HepG2 (cell line): ENCODE measurements around the gene ADGRL3. TPM values are rescaled to one million over a fixed set of nuclear protein-coding genes. Genes with fewer than 3 reads are reported as not detected.

Source experiments
- ATAC-seq: fragments of 200-7000 bp; cut with Tn5 transposase; 3 replicates; pipeline ENCODE4 v1.9.1; 2020; ENCODE audit warnings: mild to moderate bottlenecking, moderate library complexity
- BruUV-seq: library from RNA; stranded (reverse); fragments of 400-500 nt; replicated peaks from 2 replicates; lab custom pipeline; 2021; lab: Mats Ljungman, UMichigan
- CTCF ChIA-PET: fragments of 300-600 bp; formaldehyde crosslinking; extraction: SDS; loops from one replicate; lab custom pipeline; 2021; ENCODE audit warnings: low total read pairs, inconsistent platforms, low intra/inter-chr PET ratio; lab: Yijun Ruan, JAX
- POLR2A ChIA-PET: fragments of 350-600 bp; sonication (Branson Sonifier 250); formaldehyde crosslinking; loops from one replicate; lab custom pipeline; 2020; ENCODE audit warnings: antibody characterized with exemption, inconsistent platforms; lab: Yijun Ruan, JAX
- DNase-seq: peaks from one replicate; pipeline ENCODE4 v3.0.0-alpha.2; 2015; ENCODE audit warnings: low spot score
- FAIRE-seq: peaks from 3 replicates; lab custom pipeline; 2011; peaks lifted over from hg19 to GRCh38; lab: Jason Lieb, UNC
- H2AFZ ChIP-seq: one replicate; pipeline ENCODE4 v1.6.1; 2011; ENCODE audit warnings: low read length, inconsistent platforms
- H3K27ac ChIP-seq: fragments of 300-600 bp; 3 replicates; pipeline ENCODE4 v1.8.0; 2011; ENCODE audit warnings: mixed run types, mild to moderate bottlenecking, mixed read lengths, low read length, inconsistent platforms; ENCODE audit not compliant: insufficient read depth; ENCODE audit errors: extremely low read length
- H3K27me3 ChIP-seq, 2 experiments: fragments of 200-600 bp in 1 of 2; 2 replicates in 1 of 2; 3 replicates in 1 of 2; pipeline versions ENCODE4 v1.6.0 to v1.8.0; 2011; ENCODE audit warnings: low read length in 2 of 2, mild to moderate bottlenecking in 2 of 2, moderate library complexity in 2 of 2, inconsistent platforms in 1 of 2; ENCODE audit not compliant: insufficient read depth in 2 of 2, control insufficient read depth in 1 of 2
- H3K36me3 ChIP-seq, 2 experiments: fragments of 200-600 bp in 1 of 2; replicated peaks in 1 of 2; 2 replicates in 1 of 2; 3 replicates in 1 of 2; pipeline versions ENCODE4 v1.5.1 to v1.8.0; 2011; ENCODE audit warnings: low read length in 2 of 2, inconsistent platforms in 1 of 2; ENCODE audit not compliant: insufficient read depth in 2 of 2, control insufficient read depth in 1 of 2
- H3K4me1 ChIP-seq: 2 replicates; pipeline ENCODE4 v1.5.1; 2012; ENCODE audit warnings: low read length, inconsistent platforms; ENCODE audit not compliant: insufficient read depth
- H3K4me2 ChIP-seq: 2 replicates; pipeline ENCODE4 v1.6.0; 2011; ENCODE audit warnings: low read depth, low read length, inconsistent platforms
- H3K4me3 ChIP-seq, 3 experiments: fragments of 200-600 bp in 1 of 3; sonication (generic), shearing (Covaris generic) in 1 of 3; replicated peaks in 1 of 3; 2 replicates each; pipeline ENCODE4 v1.5.1; 2011 to 2016; ENCODE audit warnings: low read length in 3 of 3, inconsistent platforms in 2 of 3, low read depth in 2 of 3, mild to moderate bottlenecking in 2 of 3, control low read depth in 1 of 3, mixed read lengths in 1 of 3; ENCODE audit not compliant: insufficient read depth in 1 of 3
- H3K79me2 ChIP-seq: one replicate; pipeline ENCODE4 v1.6.1; 2011; ENCODE audit warnings: low read length, inconsistent platforms; ENCODE audit not compliant: insufficient read depth
- H3K9ac ChIP-seq: 2 replicates; pipeline ENCODE4 v1.6.0; 2011; ENCODE audit warnings: mild to moderate bottlenecking, low read depth, low read length, inconsistent platforms; ENCODE audit not compliant: insufficient read depth
- H3K9me3 ChIP-seq: 2 replicates; pipeline ENCODE4 v1.5.1; 2012; ENCODE audit warnings: mild to moderate bottlenecking, low read length
- H4K20me1 ChIP-seq: 2 replicates; pipeline ENCODE4 v1.6.0; 2011; ENCODE audit warnings: inconsistent platforms, mild to moderate bottlenecking, low read length, moderate library complexity; ENCODE audit not compliant: insufficient read depth
- ATF1 ChIP-seq: IDR thresholded peaks from 2 replicates; pipeline ENCODE4 v1.6.1; 2016; ENCODE audit warnings: mild to moderate bottlenecking, control low read depth
- ATRX ChIP-seq: sonication (generic); formaldehyde crosslinking; IDR thresholded peaks from 2 replicates; pipeline ENCODE4 v1.4.0; 2020; ENCODE audit warnings: missing genetic modification reagents, borderline replicate concordance
- BRCA1 ChIP-seq: sonication (generic); formaldehyde crosslinking; IDR thresholded peaks from 2 replicates; pipeline ENCODE4 v1.4.0; 2020; ENCODE audit warnings: missing genetic modification reagents
- HDAC2 ChIP-seq: sonication (generic); formaldehyde crosslinking; IDR thresholded peaks from 2 replicates; pipeline ENCODE4 v1.4.0; 2020; ENCODE audit warnings: missing genetic modification reagents
- IRF2 ChIP-seq: IDR thresholded peaks from 2 replicates; pipeline ENCODE4 v1.6.1; 2018; ENCODE audit warnings: missing genetic modification reagents, missing compliant biosample characterization
- KAT7 ChIP-seq: IDR thresholded peaks from 2 replicates; pipeline ENCODE4 v1.6.1; 2018; ENCODE audit warnings: borderline replicate concordance, missing compliant biosample characterization
- PITX1 ChIP-seq: sonication (generic); formaldehyde crosslinking; IDR thresholded peaks from 2 replicates; pipeline ENCODE4 v1.5.1; 2020; ENCODE audit warnings: mild to moderate bottlenecking, missing genetic modification reagents
- RFX3 ChIP-seq: IDR thresholded peaks from 2 replicates; pipeline ENCODE4 v1.6.1; 2016; ENCODE audit warnings: missing biosample characterization, missing genetic modification reagents
- SIX1 ChIP-seq: sonication (generic); formaldehyde crosslinking; IDR thresholded peaks from 2 replicates; pipeline ENCODE4 v1.4.0; 2020; ENCODE audit warnings: missing genetic modification reagents, borderline replicate concordance
- SNAPC2 ChIP-seq: sonication (generic); formaldehyde crosslinking; IDR thresholded peaks from 2 replicates; pipeline ENCODE4 v1.8.1; 2022; ENCODE audit warnings: mild to moderate bottlenecking, missing genetic modification reagents
- ZNF441 ChIP-seq: sonication (generic); formaldehyde crosslinking; IDR thresholded peaks from 2 replicates; pipeline ENCODE4 v1.7.0; 2021; ENCODE audit warnings: missing genetic modification reagents, borderline replicate concordance
- ZNF543 ChIP-seq: sonication (generic); formaldehyde crosslinking; IDR thresholded peaks from 2 replicates; pipeline ENCODE4 v1.4.0; 2020; ENCODE audit warnings: mild to moderate bottlenecking, missing genetic modification reagents
- WGBS: methylation state at CpG from one replicate; pipeline ENCODE4 v1.1.6; 2017; ENCODE audit warnings: low lambda C conversion rate; 5-methylcytosine and 5-hydroxymethylcytosine counted together
- in situ Hi-C: cut with HindIII; loops from 2 replicates; pipeline ENCODE4 v1.10.0; 2017; ENCODE audit warnings: low pct_unique_long_range_greater_than_20kb; ENCODE audit not compliant: extremely low pct_ligation_motif_present
- intact Hi-C: fragments of 100-400 bp; cut with micrococcal nuclease; formaldehyde crosslinking; loops from one replicate; pipeline ENCODE4 v1.10.0; 2022; ENCODE audit not compliant: unreplicated experiment
- polyA plus RNA-seq, 8 experiments: library from polyadenylated mRNA; depleted of rRNA in 3 of 8; stranded (reverse) in 7 of 8; unstranded in 1 of 8; fragments of >200 nt; fragmentation: Illumina TruSeq in 4 of 8; extraction: Trizol in 4 of 8; gene quantifications; 2 replicates each; pipeline versions ENCODE4 v1.2.1 to v1.2.3, GENCODE V29; 2011 to 2016; ENCODE audit warnings: low read depth in 4 of 8, missing spikeins in 1 of 8, mixed read lengths in 1 of 8; ENCODE audit not compliant: insufficient read depth in 1 of 8
- total RNA-seq, 5 experiments: library from RNA; depleted of rRNA; stranded (reverse); fragments of >200 nt; fragmentation: Illumina TruSeq; extraction: Trizol; gene quantifications; 2 replicates each; pipeline ENCODE4 v1.2.3, GENCODE V29; 2016; ENCODE audit warnings: low read depth in 1 of 5
- TF ChIP-seq, protein P1 (sequence below): sonication (generic); formaldehyde crosslinking; conservative IDR thresholded peaks from 2 replicates; pipeline ENCODE4 v1.8.0; 2022; ENCODE audit warnings: low read depth, missing genetic modification reagents
- TF ChIP-seq, protein P2 (sequence below): sonication (generic); formaldehyde crosslinking; IDR thresholded peaks from 2 replicates; pipeline ENCODE4 v1.4.0; 2020; ENCODE audit warnings: missing genetic modification reagents
- TF ChIP-seq, protein P3 (sequence below): sonication (generic); formaldehyde crosslinking; IDR thresholded peaks from 2 replicates; pipeline ENCODE4 v1.5.0; 2020; ENCODE audit warnings: missing genetic modification reagents, mild to moderate bottlenecking, borderline replicate concordance
- TF ChIP-seq, protein P4 (sequence below): sonication (generic); formaldehyde crosslinking; IDR thresholded peaks from 2 replicates; pipeline ENCODE4 v1.4.0; 2020; ENCODE audit warnings: missing genetic modification reagents, mild to moderate bottlenecking, borderline replicate concordance
- TF ChIP-seq, protein P5 (sequence below): sonication (generic); formaldehyde crosslinking; IDR thresholded peaks from 2 replicates; pipeline ENCODE4 v1.4.0; 2020; ENCODE audit warnings: missing genetic modification reagents, borderline replicate concordance

The ADGRL3 gene
- total and polyA plus RNA-seq, 2 of the 13 experiments (the other 11 are each of a cell fraction or from before 2014, with no cell fraction given): 0.04 to 0.05 TPM

DNA sequence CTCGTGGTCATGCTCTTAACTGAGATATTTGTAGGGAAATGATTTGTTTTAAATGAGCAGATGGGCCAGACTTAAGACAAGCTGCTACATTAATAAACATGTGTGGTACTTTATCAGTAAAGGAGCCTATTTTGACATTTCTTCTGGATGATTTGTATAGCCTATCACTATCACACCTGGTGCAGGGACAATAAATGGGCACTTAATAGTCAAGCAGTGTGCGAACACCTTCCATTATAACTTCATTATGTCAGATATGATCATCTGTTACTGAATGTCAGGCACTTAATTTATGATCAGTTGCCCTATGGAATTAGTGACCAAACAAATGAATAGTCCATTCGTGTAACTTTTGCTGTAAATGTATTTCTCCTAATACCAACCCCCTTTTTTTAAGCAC is 628.8 kb downstream of the ADGRL3 start:
- Histone ChIP-seq H3K79me2 (no peaks in the 10 kb centered on the region), H3K9ac (no peak overlapping the region), H3K4me1 (no peaks in the 10 kb centered on the region), H4K20me1 (no peaks in the 10 kb centered on the region), H3K27me3 (no peaks in the 10 kb centered on the region; a peak in 1 of 5 replicates), H3K9me3 (no peaks in the 10 kb centered on the region), H3K4me3 (no peak overlapping the region), H3K4me2 (no peak overlapping the region), H3K36me3 (no peaks in the 10 kb centered on the region), H3K27ac (no peak overlapping the region), H2AFZ (no peak overlapping the region)
- ChIA-PET POLR2A (no interaction called here), CTCF (no interaction called here)
- ATAC-seq (no peak), FAIRE-seq (no peak), DNase-seq (no peak)
- in situ Hi-C loops (no loop called here), intact Hi-C loops (loop anchor here (5.0 kb wide), 1 partner anchor 878 kb away; no protein-coding TSS in a partner anchor)
- WGBS: 5% methylated on average over 3 of the region's 3 CpGs
- no TSS peak for BruUV-seq
- TF ChIP-seq PITX1 (CRISPR knock-in tag) (no peak), SNAPC2 (CRISPR knock-in tag) (no peak), BRCA1 (CRISPR knock-in tag) (no peak), HDAC2 (CRISPR knock-in tag) (no peak), KAT7 (no peak), ZNF543 (no peak), ATRX (no peak), SIX1 (CRISPR knock-in tag) (no peak), RFX3 (no peak), ZNF441 (CRISPR knock-in tag) (no peak), ATF1 (CRISPR knock-in tag) (no peak), IRF2 (CRISPR knock-in tag) (no peak)
- TF ChIP-seq, protein P1, sequence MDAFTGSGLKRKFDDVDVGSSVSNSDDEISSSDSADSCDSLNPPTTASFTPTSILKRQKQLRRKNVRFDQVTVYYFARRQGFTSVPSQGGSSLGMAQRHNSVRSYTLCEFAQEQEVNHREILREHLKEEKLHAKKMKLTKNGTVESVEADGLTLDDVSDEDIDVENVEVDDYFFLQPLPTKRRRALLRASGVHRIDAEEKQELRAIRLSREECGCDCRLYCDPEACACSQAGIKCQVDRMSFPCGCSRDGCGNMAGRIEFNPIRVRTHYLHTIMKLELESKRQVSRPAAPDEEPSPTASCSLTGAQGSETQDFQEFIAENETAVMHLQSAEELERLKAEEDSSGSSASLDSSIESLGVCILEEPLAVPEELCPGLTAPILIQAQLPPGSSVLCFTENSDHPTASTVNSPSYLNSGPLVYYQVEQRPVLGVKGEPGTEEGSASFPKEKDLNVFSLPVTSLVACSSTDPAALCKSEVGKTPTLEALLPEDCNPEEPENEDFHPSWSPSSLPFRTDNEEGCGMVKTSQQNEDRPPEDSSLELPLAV (CRISPR knock-in tag): no peak
- TF ChIP-seq, protein P2, sequence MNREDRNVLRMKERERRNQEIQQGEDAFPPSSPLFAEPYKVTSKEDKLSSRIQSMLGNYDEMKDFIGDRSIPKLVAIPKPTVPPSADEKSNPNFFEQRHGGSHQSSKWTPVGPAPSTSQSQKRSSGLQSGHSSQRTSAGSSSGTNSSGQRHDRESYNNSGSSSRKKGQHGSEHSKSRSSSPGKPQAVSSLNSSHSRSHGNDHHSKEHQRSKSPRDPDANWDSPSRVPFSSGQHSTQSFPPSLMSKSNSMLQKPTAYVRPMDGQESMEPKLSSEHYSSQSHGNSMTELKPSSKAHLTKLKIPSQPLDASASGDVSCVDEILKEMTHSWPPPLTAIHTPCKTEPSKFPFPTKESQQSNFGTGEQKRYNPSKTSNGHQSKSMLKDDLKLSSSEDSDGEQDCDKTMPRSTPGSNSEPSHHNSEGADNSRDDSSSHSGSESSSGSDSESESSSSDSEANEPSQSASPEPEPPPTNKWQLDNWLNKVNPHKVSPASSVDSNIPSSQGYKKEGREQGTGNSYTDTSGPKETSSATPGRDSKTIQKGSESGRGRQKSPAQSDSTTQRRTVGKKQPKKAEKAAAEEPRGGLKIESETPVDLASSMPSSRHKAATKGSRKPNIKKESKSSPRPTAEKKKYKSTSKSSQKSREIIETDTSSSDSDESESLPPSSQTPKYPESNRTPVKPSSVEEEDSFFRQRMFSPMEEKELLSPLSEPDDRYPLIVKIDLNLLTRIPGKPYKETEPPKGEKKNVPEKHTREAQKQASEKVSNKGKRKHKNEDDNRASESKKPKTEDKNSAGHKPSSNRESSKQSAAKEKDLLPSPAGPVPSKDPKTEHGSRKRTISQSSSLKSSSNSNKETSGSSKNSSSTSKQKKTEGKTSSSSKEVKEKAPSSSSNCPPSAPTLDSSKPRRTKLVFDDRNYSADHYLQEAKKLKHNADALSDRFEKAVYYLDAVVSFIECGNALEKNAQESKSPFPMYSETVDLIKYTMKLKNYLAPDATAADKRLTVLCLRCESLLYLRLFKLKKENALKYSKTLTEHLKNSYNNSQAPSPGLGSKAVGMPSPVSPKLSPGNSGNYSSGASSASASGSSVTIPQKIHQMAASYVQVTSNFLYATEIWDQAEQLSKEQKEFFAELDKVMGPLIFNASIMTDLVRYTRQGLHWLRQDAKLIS (CRISPR knock-in tag): no peak
- TF ChIP-seq, protein P3, sequence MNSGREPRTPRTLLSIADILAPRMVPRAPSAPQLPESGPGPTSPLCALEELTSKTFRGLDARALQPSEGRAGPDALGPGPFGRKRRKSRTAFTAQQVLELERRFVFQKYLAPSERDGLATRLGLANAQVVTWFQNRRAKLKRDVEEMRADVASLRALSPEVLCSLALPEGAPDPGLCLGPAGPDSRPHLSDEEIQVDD (CRISPR knock-in tag): no peak
- TF ChIP-seq, protein P4, sequence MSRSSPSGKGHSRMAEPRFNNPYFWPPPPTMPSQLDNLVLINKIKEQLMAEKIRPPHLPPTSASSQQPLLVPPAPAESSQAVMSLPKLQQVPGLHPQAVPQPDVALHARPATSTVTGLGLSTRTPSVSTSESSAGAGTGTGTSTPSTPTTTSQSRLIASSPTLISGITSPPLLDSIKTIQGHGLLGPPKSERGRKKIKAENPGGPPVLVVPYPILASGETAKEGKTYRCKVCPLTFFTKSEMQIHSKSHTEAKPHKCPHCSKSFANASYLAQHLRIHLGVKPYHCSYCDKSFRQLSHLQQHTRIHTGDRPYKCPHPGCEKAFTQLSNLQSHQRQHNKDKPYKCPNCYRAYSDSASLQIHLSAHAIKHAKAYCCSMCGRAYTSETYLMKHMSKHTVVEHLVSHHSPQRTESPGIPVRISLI (CRISPR knock-in tag): no peak
- TF ChIP-seq, protein P5, sequence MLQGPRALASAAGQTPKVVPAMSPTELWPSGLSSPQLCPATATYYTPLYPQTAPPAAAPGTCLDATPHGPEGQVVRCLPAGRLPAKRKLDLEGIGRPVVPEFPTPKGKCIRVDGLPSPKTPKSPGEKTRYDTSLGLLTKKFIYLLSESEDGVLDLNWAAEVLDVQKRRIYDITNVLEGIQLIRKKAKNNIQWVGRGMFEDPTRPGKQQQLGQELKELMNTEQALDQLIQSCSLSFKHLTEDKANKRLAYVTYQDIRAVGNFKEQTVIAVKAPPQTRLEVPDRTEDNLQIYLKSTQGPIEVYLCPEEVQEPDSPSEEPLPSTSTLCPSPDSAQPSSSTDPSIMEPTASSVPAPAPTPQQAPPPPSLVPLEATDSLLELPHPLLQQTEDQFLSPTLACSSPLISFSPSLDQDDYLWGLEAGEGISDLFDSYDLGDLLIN (CRISPR knock-in tag): no peak
